GM12892 (cell line): ENCODE results near the gene STEAP2.
A peak's percentile ranks its signal among the peaks of the same experiment; 100 is the strongest.

Source experiments
- DNase-seq: peaks from one replicate; pipeline ENCODE4 v3.0.0; 2011; ENCODE audit not compliant: insufficient read length
- FAIRE-seq: peaks from 2 replicates; lab custom pipeline; 2011; peaks lifted over from hg19 to GRCh38; lab: Jason Lieb, UNC
- POLR2A ChIP-seq: IDR thresholded peaks from 2 replicates; pipeline ENCODE4 v1.6.1; 2011; ENCODE audit warnings: low read depth, low read length, control low read depth
- POLR2AphosphoS5 ChIP-seq: IDR thresholded peaks from 2 replicates; pipeline ENCODE4 v1.6.1; 2011; ENCODE audit warnings: low read depth, low read length, control low read depth
- TAF1 ChIP-seq: IDR thresholded peaks from 2 replicates; pipeline ENCODE4 v1.6.1; 2011; ENCODE audit warnings: low read depth, mild to moderate bottlenecking, control low read depth, low read length, borderline replicate concordance

The STEAP2 gene

DNA sequence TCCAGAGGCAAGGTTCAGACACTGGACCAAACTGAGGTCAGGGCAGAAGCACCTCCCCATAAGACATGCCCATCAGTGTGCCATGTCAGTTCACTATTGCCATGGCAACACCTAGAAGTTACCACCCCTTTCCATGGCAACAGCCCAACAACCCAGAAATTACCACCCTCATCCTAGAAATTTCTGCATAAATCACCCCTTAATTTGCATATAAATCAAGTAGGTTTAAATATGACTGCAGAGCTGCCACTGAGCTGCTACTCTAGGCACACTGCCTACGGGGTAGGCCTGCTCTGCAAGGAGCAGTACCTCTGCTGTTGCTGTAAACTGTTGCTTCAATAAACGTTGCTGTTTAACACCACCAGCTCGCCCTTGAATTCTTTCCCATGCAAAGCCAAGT lies 12.7 kb downstream of the STEAP2 start:
- no peak for FAIRE-seq
- TF ChIP-seq POLR2A (no peak), TAF1 (no peak), POLR2AphosphoS5 (no peak)
- DNase-seq, result no peak

DNA sequence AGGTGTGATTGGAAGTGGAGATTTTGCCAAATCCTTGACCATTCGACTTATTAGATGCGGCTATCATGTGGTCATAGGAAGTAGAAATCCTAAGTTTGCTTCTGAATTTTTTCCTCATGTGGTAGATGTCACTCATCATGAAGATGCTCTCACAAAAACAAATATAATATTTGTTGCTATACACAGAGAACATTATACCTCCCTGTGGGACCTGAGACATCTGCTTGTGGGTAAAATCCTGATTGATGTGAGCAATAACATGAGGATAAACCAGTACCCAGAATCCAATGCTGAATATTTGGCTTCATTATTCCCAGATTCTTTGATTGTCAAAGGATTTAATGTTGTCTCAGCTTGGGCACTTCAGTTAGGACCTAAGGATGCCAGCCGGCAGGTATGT lies 13.6 kb downstream of the STEAP2 start:
- FAIRE-seq (no peak), DNase-seq (no peak)
- TF ChIP-seq TAF1, result no peak
- no peak for TF ChIP-seq POLR2AphosphoS5
- no peak for TF ChIP-seq POLR2A

DNA sequence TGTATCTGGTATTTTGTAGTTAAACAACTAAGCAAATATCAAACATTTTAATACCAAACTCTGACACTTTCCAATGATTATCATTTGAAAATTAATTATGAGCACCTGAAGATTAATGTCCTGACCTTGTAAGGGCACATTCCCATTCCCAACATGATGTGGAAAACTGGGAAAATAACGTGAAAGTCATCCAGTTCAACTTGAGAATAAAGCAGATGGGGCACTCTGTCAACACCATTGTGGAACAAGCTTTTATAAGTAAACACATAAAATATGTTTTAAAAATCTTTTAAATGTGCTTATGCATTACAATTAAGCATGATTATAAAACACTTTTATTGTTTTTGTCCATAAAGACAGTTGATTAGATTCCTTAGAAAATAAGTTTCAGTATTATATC lies 14.1 kb downstream of the STEAP2 start:
- no peak for DNase-seq
- TF ChIP-seq TAF1 (no peak), POLR2AphosphoS5 (no peak), POLR2A (no peak)
- no peak for FAIRE-seq

DNA sequence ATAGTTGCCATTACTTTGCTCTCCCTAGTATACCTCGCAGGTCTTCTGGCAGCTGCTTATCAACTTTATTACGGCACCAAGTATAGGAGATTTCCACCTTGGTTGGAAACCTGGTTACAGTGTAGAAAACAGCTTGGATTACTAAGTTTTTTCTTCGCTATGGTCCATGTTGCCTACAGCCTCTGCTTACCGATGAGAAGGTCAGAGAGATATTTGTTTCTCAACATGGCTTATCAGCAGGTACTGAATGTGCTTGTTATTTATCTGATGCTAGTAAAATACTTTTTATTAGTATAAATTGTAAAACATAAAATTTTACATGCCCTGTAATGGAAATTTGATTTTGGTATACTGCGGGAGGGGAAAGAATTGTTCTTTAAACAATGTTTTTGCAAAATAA lies 15.7 kb downstream of the STEAP2 start:
- TF ChIP-seq TAF1, result no peak
- no peak for TF ChIP-seq POLR2A
- no peak for TF ChIP-seq POLR2AphosphoS5
- no peak for DNase-seq
- FAIRE-seq, result no peak

DNA sequence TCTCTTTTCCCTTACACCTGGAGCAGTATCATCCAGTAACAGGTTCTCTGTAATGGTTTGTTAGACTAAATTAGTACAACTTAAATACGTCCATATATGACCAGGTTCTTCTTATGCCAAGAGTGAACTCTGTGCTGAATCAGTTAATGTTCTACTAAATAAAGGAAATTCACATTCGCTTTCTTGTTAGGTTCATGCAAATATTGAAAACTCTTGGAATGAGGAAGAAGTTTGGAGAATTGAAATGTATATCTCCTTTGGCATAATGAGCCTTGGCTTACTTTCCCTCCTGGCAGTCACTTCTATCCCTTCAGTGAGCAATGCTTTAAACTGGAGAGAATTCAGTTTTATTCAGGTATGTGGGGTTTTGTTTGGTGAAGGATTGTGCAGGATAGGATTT lies 18.1 kb downstream of the STEAP2 start:
- FAIRE-seq (no peak), DNase-seq (no peak)
- TF ChIP-seq TAF1, result no peak
- no peak for TF ChIP-seq POLR2AphosphoS5
- no peak for TF ChIP-seq POLR2A

DNA sequence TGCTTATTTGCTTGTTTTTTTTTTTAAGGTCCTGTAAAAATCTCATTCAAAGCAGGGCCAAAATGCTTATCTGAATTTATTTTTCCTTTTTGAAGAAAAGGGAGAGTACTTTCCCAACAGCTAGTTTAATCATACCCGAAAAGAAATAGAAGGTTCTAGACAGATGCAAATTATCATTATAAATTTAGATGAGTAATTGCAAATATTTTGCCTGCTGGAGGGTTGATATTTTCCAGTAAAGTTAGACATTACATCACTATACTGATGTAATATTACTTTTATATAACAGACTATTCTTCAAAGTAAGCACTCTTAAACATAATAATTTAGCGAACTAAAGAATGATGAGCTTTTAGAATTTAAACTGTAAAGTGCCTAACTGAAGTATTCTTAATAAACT lies 19.3 kb downstream of the STEAP2 start:
- no peak for FAIRE-seq
- DNase-seq, result no peak
- no peak for TF ChIP-seq TAF1
- no peak for TF ChIP-seq POLR2AphosphoS5
- TF ChIP-seq POLR2A, result no peak

DNA sequence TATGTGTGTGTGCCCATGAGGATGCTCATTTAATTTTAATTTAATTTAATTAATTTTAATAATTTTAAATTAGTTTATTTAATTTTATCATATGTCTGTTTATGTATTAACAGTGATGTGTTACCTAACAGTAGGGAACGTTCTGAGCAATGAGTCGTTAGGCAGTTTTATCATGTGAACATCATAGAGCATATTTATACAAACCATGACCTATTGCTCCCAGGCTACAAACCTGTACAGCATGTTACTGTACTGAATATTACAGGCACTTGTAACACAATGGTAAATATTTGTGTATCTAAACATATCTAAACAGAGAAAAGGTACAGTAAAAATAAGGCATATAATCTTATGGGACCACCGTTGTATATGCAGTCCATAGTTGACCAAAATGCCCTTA lies 19.8 kb downstream of the STEAP2 start:
- TF ChIP-seq POLR2A (no peak), POLR2AphosphoS5 (no peak), TAF1 (no peak)
- DNase-seq (no peak), FAIRE-seq (no peak)

DNA sequence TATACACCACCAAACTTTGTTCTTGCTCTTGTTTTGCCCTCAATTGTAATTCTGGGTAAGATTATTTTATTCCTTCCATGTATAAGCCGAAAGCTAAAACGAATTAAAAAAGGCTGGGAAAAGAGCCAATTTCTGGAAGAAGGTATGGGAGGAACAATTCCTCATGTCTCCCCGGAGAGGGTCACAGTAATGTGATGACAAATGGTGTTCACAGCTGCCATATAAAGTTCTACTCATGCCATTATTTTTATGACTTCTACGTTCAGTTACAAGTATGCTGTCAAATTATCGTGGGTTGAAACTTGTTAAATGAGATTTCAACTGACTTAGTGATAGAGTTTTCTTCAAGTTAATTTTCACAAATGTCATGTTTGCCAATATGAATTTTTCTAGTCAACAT lies 20.9 kb downstream of the STEAP2 start:
- DNase-seq (no peak), FAIRE-seq (no peak)
- no peak for TF ChIP-seq POLR2A
- TF ChIP-seq TAF1, result no peak
- TF ChIP-seq POLR2AphosphoS5, result no peak

DNA sequence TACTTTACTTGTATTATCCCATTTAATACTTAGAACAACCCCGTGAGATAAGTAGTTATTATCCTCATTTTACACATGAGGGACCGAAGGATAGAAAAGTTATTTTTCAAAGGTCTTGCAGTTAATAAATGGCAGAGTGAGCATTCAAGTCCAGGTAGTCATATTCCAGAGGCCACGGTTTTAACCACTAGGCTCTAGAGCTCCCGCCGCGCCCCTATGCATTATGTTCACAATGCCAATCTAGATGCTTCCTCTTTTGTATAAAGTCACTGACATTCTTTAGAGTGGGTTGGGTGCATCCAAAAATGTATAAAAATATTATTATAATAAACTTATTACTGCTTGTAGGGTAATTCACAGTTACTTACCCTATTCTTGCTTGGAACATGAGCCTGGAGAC lies 22.0 kb downstream of the STEAP2 start:
- DNase-seq, result no peak
- TF ChIP-seq POLR2AphosphoS5 (no peak), TAF1 (no peak), POLR2A (no peak)
- no peak for FAIRE-seq

DNA sequence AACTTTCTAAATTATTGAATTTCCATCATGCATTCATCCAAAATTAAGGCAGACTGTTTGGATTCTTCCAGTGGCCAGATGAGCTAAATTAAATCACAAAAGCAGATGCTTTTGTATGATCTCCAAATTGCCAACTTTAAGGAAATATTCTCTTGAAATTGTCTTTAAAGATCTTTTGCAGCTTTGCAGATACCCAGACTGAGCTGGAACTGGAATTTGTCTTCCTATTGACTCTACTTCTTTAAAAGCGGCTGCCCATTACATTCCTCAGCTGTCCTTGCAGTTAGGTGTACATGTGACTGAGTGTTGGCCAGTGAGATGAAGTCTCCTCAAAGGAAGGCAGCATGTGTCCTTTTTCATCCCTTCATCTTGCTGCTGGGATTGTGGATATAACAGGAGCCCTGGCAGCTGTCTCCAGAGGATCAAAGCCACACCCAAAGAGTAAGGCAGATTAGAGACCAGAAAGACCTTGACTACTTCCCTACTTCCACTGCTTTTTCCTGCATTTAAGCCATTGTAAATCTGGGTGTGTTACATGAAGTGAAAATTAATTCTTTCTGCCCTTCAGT lies 25.3 kb downstream of the STEAP2 start:
- DNase-seq (no peak), FAIRE-seq (peak; percentile 14)
- no peak for TF ChIP-seq POLR2A

DNA sequence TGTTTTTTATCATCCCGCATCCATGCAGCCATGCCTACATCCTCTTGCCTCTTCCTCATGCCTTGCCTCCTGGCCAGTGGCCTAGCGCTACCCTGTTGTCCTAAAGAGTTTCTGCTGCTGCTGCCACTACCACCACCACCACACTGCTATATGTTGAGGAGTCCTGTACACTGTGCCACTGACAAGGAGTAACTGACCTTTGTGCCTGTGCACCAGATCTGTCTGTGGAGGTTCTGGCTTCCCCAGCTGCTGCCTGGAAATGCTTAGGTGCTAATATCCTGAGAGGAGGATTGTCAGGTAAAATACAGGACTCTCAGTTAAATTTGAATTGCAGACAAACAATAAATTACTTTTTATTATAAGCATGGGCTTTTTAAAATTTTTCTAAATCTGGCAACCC lies 26.5 kb downstream of the STEAP2 start:
- no peak for FAIRE-seq
- DNase-seq, result no peak
- no peak for TF ChIP-seq TAF1
- TF ChIP-seq POLR2A, result no peak
- TF ChIP-seq POLR2AphosphoS5, result no peak

DNA sequence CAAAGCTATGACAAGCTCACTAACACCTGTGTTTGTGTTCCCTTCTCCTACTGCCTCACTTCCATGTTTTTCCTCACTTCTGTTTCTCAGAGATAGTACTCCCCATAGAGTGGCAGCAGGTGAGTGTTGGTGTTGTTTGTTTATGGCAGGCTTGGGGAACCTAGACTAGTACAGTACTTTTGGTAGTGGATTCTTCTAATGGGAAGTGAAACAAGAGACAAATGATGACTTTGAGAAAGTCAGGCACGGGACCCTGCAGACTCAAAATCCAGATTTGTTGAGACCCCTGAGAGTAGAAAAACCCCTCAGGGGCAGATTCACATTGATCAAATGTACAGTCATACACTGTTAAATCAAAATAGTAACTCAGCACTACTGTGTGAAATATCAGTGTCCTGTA lies 27.0 kb downstream of the STEAP2 start:
- TF ChIP-seq POLR2A (no peak), TAF1 (no peak), POLR2AphosphoS5 (no peak)
- FAIRE-seq, result no peak
- no peak for DNase-seq

DNA sequence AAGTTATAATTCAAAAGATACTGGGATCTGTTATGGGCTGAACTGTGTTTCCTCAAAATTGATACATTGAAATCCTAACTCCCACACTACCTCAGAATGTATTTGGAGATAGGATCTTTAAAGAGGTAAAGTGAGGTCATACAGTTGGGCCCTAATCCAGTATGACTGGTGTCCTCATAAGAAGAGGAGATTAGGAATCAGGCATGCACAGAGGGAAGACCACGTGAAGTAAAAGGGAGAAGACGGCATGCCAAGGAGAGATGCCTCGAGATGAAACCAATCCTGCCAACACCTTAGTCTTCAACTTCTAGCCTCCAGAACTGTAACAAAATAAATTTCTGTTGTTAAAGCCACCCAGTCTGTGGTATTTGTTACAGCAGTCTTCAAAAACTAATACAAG lies 27.5 kb downstream of the STEAP2 start:
- no peak for DNase-seq
- FAIRE-seq, result no peak
- TF ChIP-seq POLR2AphosphoS5 (no peak), TAF1 (no peak), POLR2A (no peak)
